ENCODE data around the gene ICAM1. TPM values are rescaled to one million over a fixed set of nuclear protein-coding genes. Genes with fewer than 3 reads are reported as not detected.
A peak's percentile ranks its signal among the peaks of the same experiment; 100 is the strongest.

ICAM1 gene
- total and polyA plus RNA-seq, 10 of the 15 experiments (the other 5 are each of a cell fraction or from before 2014, with no cell fraction given), result 7.6 to 115 (median 60.2) TPM

- TF ChIP-seq BCL11A (IDR thresholded peaks at IDR 0.05; ENCODE audit: low read depth, low read length), result no peak
- TF ChIP-seq ZNF217 (IDR thresholded peaks at IDR 0.05), result no peak
- 0 out of 2 replicates have a peak, but pooled peaks have one; percentile 28 for TF ChIP-seq ASH2L (IDR thresholded peaks at IDR 0.05; ENCODE audit: borderline replicate concordance, low read depth)
- no peak for TF ChIP-seq EZH2 (IDR thresholded peaks at IDR 0.05; ENCODE audit: borderline replicate concordance, control insufficient read depth, low read depth, low read length)
- no peak for TF ChIP-seq IRF3 (IDR thresholded peaks at IDR 0.05)
- TF ChIP-seq NFIC (IDR thresholded peaks at IDR 0.05; ENCODE audit: low read depth, low read length), result no peak
- peak; percentile 64 for TF ChIP-seq NKRF (conservative IDR thresholded peaks at IDR 0.05)
- no peak; the same call in 1 of the 2 replicates for TF ChIP-seq DPF2 (IDR thresholded peaks at IDR 0.05)
- no peak for TF ChIP-seq ETV6 (conservative IDR thresholded peaks at IDR 0.05 in 1 of 2, IDR thresholded peaks at IDR 0.05 in 1 of 2; ENCODE audit: borderline replicate concordance in 1 of 2, low read depth in 1 of 2)
- no peak for TF ChIP-seq PBX3 (IDR thresholded peaks at IDR 0.05; ENCODE audit: insufficient replicate concordance, low read depth, low read length)
- no peak for TF ChIP-seq ZNF207 (IDR thresholded peaks at IDR 0.05; ENCODE audit: borderline replicate concordance)
- TF ChIP-seq REST (IDR thresholded peaks at IDR 0.05; ENCODE audit: low read depth, low read length), result peak; percentile 2; the same call in 1 of the 2 replicates
- no peak for TF ChIP-seq SREBF2 (IDR thresholded peaks at IDR 0.05; ENCODE audit: low read length)
- TF ChIP-seq STAT3 (IDR thresholded peaks at IDR 0.05; ENCODE audit: low read depth, low read length), result no peak
- no peak for TF ChIP-seq CHD2 (IDR thresholded peaks at IDR 0.05; ENCODE audit: borderline replicate concordance, low read depth, low read length)
- TF ChIP-seq SIX5 (IDR thresholded peaks at IDR 0.05; ENCODE audit: low read depth, low read length, severe bottlenecking), result no peak
- no peak for TF ChIP-seq PAX8 (IDR thresholded peaks at IDR 0.05)
- no peak for TF ChIP-seq SMAD5 (IDR thresholded peaks at IDR 0.05; ENCODE audit: low read depth)
- TF ChIP-seq RAD21 (IDR thresholded peaks at IDR 0.05; ENCODE audit: insufficient read depth, low read depth, low read length), result no peak
These were observed 39.9 kb upstream of the ICAM1 start, which contains the start of gene S1PR2 (continued) for GRCh38 chr19:10230861-10231611.

Data from GM12878 (cell line).